Heart right ventricle (tissue), 16 donors: ENCODE results near the gene GPR146. TPM values are rescaled to one million over a fixed set of nuclear protein-coding genes. Genes with fewer than 3 reads are reported as not detected.

Source experiments
- ATAC-seq, 8 donors: fragments of 200-7000 bp; cut with Tn5 transposase; one replicate each; pipeline ENCODE4 v1.9.1; 2020; ENCODE audit warnings: mild to moderate bottlenecking in 8 of 8, moderate library complexity in 8 of 8, moderate number of reproducible peaks in 1 of 8
- DNase-seq, 2 donors: peaks; one replicate each; pipeline ENCODE4 v3.0.0-alpha.2; 2020
- H3K27ac ChIP-seq, 10 donors: fragments of 200-600 bp; sonication (generic) in 2 of 10; one replicate each; pipeline versions ENCODE4 v1.5.0 to v1.8.0; 2020 to 2022; ENCODE audit warnings: mild to moderate bottlenecking in 3 of 10
- H3K27me3 ChIP-seq, 7 donors: fragments of 200-600 bp; one replicate each; pipeline ENCODE4 v1.8.0; 2021 to 2022; ENCODE audit warnings: mild to moderate bottlenecking in 2 of 7
- H3K36me3 ChIP-seq, 9 donors: fragments of 200-600 bp; sonication (generic) in 1 of 9; one replicate each; pipeline versions ENCODE4 v1.5.0 to v1.8.0; 2020 to 2022; ENCODE audit warnings: mild to moderate bottlenecking in 2 of 9
- H3K4me1 ChIP-seq, 9 donors: fragments of 200-600 bp; sonication (generic) in 1 of 9; one replicate each; pipeline versions ENCODE4 v1.5.0 to v1.8.0; 2020 to 2022; ENCODE audit warnings: mild to moderate bottlenecking in 4 of 9
- H3K4me3 ChIP-seq, 10 donors: fragments of 200-600 bp; sonication (generic) in 2 of 10; one replicate each; pipeline versions ENCODE4 v1.5.0 to v1.8.0; 2020 to 2022; ENCODE audit warnings: mild to moderate bottlenecking in 7 of 10, moderate library complexity in 2 of 10
- H3K9me3 ChIP-seq, 11 donors: fragments of 200-600 bp in 10 of 11; sonication (generic) in 2 of 11; one replicate each; pipeline versions ENCODE4 v1.5.0 to v1.8.0; 2013 to 2022; ENCODE audit warnings: mild to moderate bottlenecking in 2 of 11, control low read depth in 1 of 11, moderate library complexity in 1 of 11
- CTCF ChIP-seq, 9 donors: fragments of 200-600 bp; sonication (generic) in 2 of 9; IDR thresholded peaks; one replicate each; pipeline versions ENCODE4 v1.5.0 to v1.8.0; 2021 to 2022; ENCODE audit warnings: antibody characterized with exemption in 9 of 9, mild to moderate bottlenecking in 5 of 9, moderate library complexity in 1 of 9
- WGBS, 2 donors: extraction: QIAGEN DNeasy Blood & Tissue Kit; methylation state at CpG; one replicate each; pipeline ENCODE4 v1.1.7; 2013; ENCODE audit warnings: inconsistent platforms in 1 of 2; 5-methylcytosine and 5-hydroxymethylcytosine counted together
- intact Hi-C, 10 donors: fragments of 100-400 bp; cut with DNase I; formaldehyde crosslinking; loops; one replicate each; pipeline versions ENCODE4 v1.11.1 to v1.14.2; 2022
- polyA plus RNA-seq, 2 donors: library from polyadenylated mRNA; stranded (reverse); fragments of 200-250 nt; gene quantifications; one replicate each; pipeline ENCODE4 v1.2.3, GENCODE V29; 2013
- total RNA-seq, 10 donors: library from RNA; stranded (reverse); fragmentation: NEBNext Ultra II Directional in 3 of 10; extraction: Animal tissue kit (Norgen Biotek cat#: 25700) in 3 of 10; gene quantifications; one replicate each; pipeline versions ENCODE4 v1.2.1 to v1.2.4, GENCODE V29; 2021 to 2023
- donor health status: Arrhythmogenic right ventricular cardiomyopathy.
- donor health status: ischemic (EF 13 %, LVEDD 7.1; RV severe dilation, severe dysfunction).
- donor health status: healthy with polysubstance abuse.
- donor health status: DM: no; HTN: yes; CAD: no.
- donor health status: DM: no; HTN: no; CAD: no.
- donor health status: ischemic (EF 25% LVEDD 6.9; RV normal size, moderate dysfunction).
- donor health status: ischemic (EF 25% LVEDD 5.7; RV mildly dilated, moderate dysfunction).
- donor health status: healthy.
- donor health status: DM: yes; HTN: yes; CAD: no.
- donor health status: Ischemic cardiomyopathy.
- donor health status: ischemic (EF 35%, LVEDD 5.7; RV mildly dilated, moderate dysfunction).
- donor health status: nonischemic (EF 11% LVEDD 7.7; RV severe dilation, severe dysfunction).
- donor health status: DM: yes; HTN: yes; CAD: no.
- donor health status: PGD.
- donor health status: ischemic (EF 29% LVEDD 5.4; RV normal size, mild dysfunction).
- donor health status: nonischemic (EF 23%, LVEDD 6.1; RV moderate dilation, normal function).

GPR146 gene
- total and polyA plus RNA-seq, 12 donors = 13.3 to 34.5 (median 22.7) TPM

- H3K9me3 ChIP-seq = no peaks in the 10 kb centered on the region
- WGBS, 2 donors = 16 to 21% methylated on average over 32 of the region's 32 CpGs
- H3K36me3 ChIP-seq = peaks cover 0 to 22% (median 3%) of the 10 kb centered on the region in 9 donors
- peak; percentile 83 to 87 for DNase-seq
- peak overlapping the region; percentile 25 to 61 (median 48) for H3K4me3 ChIP-seq
- ATAC-seq = peak; percentile 51 to 80 (median 73)
- no peak for TF ChIP-seq CTCF (IDR thresholded peaks at IDR 0.05)
- intact Hi-C loops = no loop called here
- peaks cover 0 to 16% (median 0%) of the 10 kb centered on the region in 7 donors for H3K27me3 ChIP-seq
- peak overlapping the region; percentile 69 to 95 (median 88) for H3K27ac ChIP-seq
- H3K4me1 ChIP-seq = peaks cover 38 to 76% (median 71%) of the 10 kb centered on the region in 9 donors
Measured at GRCh38 chr7:1054861-1055450, 10.6 kb downstream of the GPR146 start.

GRCh38 chr7:1055491-1055955 lies 11.2 kb downstream of the GPR146 start:
- Histone ChIP-seq H3K4me3 (peak overlapping the region; percentile 25 to 61 (median 48)), H3K4me1 (peaks cover 35 to 76% (median 71%) of the 10 kb centered on the region in 9 donors), H3K36me3 (peaks cover 0 to 22% (median 3%) of the 10 kb centered on the region in 9 donors), H3K27me3 (peaks cover 0 to 16% (median 0%) of the 10 kb centered on the region in 7 donors), H3K27ac (peak overlapping the region; percentile 69 to 95 (median 88)), H3K9me3 (no peaks in the 10 kb centered on the region)
- no peak for TF ChIP-seq CTCF (IDR thresholded peaks at IDR 0.05)
- intact Hi-C loops = no loop called here
- 22 to 26% methylated on average over 15 of the region's 15 CpGs for WGBS, 2 donors
- ATAC-seq (peak in 2 of 8 donors; percentile 1), DNase-seq (no peak)

GRCh38 chr7:1055956-1056784 lies 11.8 kb downstream of the GPR146 start:
- ATAC-seq (peak; percentile 13 to 37 (median 22)), DNase-seq (peak in 1 of 2 donors; percentile 57)
- Histone ChIP-seq H3K9me3 (no peaks in the 10 kb centered on the region), H3K36me3 (peaks cover 0 to 22% (median 3%) of the 10 kb centered on the region in 9 donors), H3K4me3 (peak overlapping the region in 9 of 10 donors; percentile 34 to 61 (median 49)), H3K27me3 (peaks cover 0 to 16% (median 0%) of the 10 kb centered on the region in 7 donors), H3K4me1 (peaks cover 32 to 76% (median 71%) of the 10 kb centered on the region in 9 donors), H3K27ac (peak overlapping the region; percentile 69 to 95 (median 88))
- intact Hi-C loops = no loop called here
- TF ChIP-seq CTCF (IDR thresholded peaks at IDR 0.05) = no peak
- 50 to 54% methylated on average over 36 of the region's 36 CpGs for WGBS, 2 donors

- peak overlapping the region in 4 of 10 donors; percentile 73 to 95 (median 91) for H3K27ac ChIP-seq
- H3K36me3 ChIP-seq = peaks cover 0 to 22% (median 3%) of the 10 kb centered on the region in 9 donors
- intact Hi-C loops = no loop called here
- ATAC-seq = no peak
- peak overlapping the region in 3 of 10 donors; percentile 49 to 61 (median 53) for H3K4me3 ChIP-seq
- peaks cover 31 to 69% (median 65%) of the 10 kb centered on the region in 9 donors for H3K4me1 ChIP-seq
- peaks cover 0 to 16% (median 0%) of the 10 kb centered on the region in 7 donors for H3K27me3 ChIP-seq
- WGBS, 2 donors = 81% methylated on average over 26 to 27 of the region's 27 CpGs
- no peak for DNase-seq
- no peak for TF ChIP-seq CTCF (IDR thresholded peaks at IDR 0.05)
- no peaks in the 10 kb centered on the region for H3K9me3 ChIP-seq
Measured at GRCh38 chr7:1056785-1057410, 12.6 kb downstream of the GPR146 start.
